22Rv1 (cell line): ENCODE data around the gene GP5.

Source experiments
- CTCF ChIP-seq: fragments of 450-650 bp; IDR thresholded peaks from 2 replicates; pipeline ENCODE4 v1.5.1; 2017; ENCODE audit warnings: mild to moderate bottlenecking
- ZFX ChIP-seq: fragments of 450-650 bp; IDR thresholded peaks from 2 replicates; pipeline ENCODE4 v1.6.1; 2017; ENCODE audit warnings: antibody characterized with exemption, borderline replicate concordance

DNA sequence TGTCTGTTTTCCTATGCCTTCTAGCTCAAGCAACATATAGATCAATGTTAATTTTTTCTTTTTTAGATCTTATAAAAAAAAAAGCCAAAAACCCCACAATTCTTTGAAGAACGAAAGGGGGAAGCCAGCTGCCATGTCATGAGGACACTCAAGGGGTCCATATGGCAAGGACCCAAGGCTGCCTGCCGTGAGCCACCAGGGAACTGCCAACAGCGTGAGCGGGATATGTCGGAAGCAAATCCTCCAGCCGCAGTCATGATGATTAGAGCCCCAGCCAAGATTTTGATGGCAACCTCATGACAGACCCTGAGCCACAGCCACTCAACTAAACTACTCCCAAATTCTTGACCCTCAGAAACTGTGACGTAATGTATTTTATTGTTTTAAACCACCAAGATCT, 6.5 kb downstream of the GP5 start:
- no peak for TF ChIP-seq CTCF
- TF ChIP-seq ZFX = no peak
